SK-N-MC (cell line): ENCODE measurements around the gene DEF6.

Experiments
- EZH2 ChIP-seq: fragments of 200-600 bp; sonication (generic); IDR thresholded peaks from one replicate; pipeline ENCODE4 v1.6.1; 2017; ENCODE audit warnings: antibody characterized with exemption
- POLR2AphosphoS5 ChIP-seq: IDR thresholded peaks from 2 replicates; pipeline ENCODE4 v1.6.1; 2012; ENCODE audit warnings: mild to moderate bottlenecking, low read depth, low read length, borderline replicate concordance

- no peak for TF ChIP-seq EZH2
- TF ChIP-seq POLR2AphosphoS5 = no peak
Measured at GRCh38 chr6:35352735-35353134, 55.1 kb downstream of the DEF6 start.
